ENCODE results near the gene PAX5. TPM values are rescaled to one million over a fixed set of nuclear protein-coding genes. Genes with fewer than 3 reads are reported as not detected.

Gene PAX5
- total RNA-seq, 1 donor from 2014 or later, result not detected

GRCh38 chr9:36855448-36856315 lies 178.4 kb downstream of the PAX5 start:
- H3K9me3 ChIP-seq, result no peaks in the 10 kb centered on the region
- no peak overlapping the region for H3K4me3 ChIP-seq
- no peak for TF ChIP-seq CTCF (IDR thresholded peaks at IDR 0.05)
- H3K27ac ChIP-seq, result no peak overlapping the region
- intact Hi-C loops (cut with DNase I), result no loop called here
- H3K4me1 ChIP-seq, result no peaks in the 10 kb centered on the region
- H3K27me3 ChIP-seq, result no peaks in the 10 kb centered on the region
- no peak for DNase-seq (ENCODE audit: low spot score in 2 of 2)
- H3K36me3 ChIP-seq, result no peaks in the 10 kb centered on the region

DNA sequence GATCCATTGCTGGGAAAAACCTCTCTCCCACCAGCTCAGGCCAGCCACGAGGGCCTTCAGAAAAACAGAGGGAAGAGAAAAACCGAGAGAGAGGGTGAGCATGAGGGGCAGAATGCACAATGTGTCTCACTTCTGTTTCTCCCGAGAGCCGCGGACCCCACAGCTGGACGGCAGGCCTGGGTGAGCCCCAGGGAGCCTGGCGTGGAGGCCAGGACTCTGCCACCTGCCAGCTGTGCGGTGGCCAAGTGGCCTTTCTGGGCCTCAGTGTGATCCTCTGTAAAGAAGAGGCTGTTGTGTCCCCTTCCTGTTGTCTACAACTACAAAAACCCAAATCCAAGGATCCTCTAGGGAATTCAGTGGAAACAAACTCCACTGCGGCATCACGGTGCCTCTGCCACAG lies 179.3 kb downstream of the PAX5 start:
- no peak overlapping the region for H3K4me3 ChIP-seq
- no peak overlapping the region for H3K27ac ChIP-seq
- no peaks in the 10 kb centered on the region for H3K4me1 ChIP-seq
- H3K36me3 ChIP-seq, result no peaks in the 10 kb centered on the region
- intact Hi-C loops (cut with DNase I), result no loop called here
- TF ChIP-seq CTCF (IDR thresholded peaks at IDR 0.05), result no peak
- H3K9me3 ChIP-seq, result no peaks in the 10 kb centered on the region
- DNase-seq (ENCODE audit: low spot score in 2 of 2), result no peak
- no peaks in the 10 kb centered on the region for H3K27me3 ChIP-seq

DNA sequence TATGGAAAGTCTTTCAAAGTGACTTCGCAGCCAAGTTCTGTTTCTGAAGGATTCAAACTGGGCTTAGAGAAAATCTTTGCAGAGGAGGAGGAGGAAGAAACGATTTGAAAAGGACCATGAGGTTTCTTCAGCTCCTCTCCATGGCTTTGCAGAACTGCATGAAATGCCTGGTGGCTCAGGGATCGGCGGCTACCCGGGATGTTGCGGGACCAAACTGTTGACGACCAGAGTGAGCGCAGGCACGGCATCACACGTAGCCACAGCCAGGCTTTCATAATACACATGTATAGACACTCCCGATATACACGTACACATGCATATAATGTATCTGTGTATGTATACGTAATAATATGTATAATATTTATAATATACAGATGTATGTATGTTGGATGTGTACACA lies 180.0 kb downstream of the PAX5 start:
- Histone ChIP-seq H3K4me3 (no peak overlapping the region), H3K36me3 (no peaks in the 10 kb centered on the region), H3K27ac (no peak overlapping the region), H3K27me3 (no peaks in the 10 kb centered on the region), H3K9me3 (no peaks in the 10 kb centered on the region), H3K4me1 (no peaks in the 10 kb centered on the region)
- DNase-seq (ENCODE audit: low spot score in 2 of 2), result no peak
- no peak for TF ChIP-seq CTCF (IDR thresholded peaks at IDR 0.05)
- intact Hi-C loops (cut with DNase I), result no loop called here

DNA sequence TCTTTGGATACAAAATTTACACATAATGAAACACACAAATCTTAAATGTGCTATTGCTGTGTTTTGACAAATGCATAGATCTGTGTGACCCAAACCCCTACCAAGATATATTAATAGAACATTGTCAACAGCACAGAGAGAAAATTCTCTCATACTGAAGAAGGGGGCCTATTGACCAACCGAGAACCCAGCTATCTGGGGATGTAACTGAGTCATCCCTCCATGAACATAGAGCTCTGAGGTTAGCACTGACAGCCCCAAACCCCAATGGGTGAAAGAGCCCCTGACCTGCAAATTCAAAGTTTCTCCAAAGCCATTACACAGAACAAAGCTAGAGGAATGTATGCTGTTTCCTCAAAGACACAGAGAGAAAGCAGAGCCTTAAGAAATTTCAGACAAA lies 180.8 kb downstream of the PAX5 start:
- intact Hi-C loops (cut with DNase I), result no loop called here

DNA sequence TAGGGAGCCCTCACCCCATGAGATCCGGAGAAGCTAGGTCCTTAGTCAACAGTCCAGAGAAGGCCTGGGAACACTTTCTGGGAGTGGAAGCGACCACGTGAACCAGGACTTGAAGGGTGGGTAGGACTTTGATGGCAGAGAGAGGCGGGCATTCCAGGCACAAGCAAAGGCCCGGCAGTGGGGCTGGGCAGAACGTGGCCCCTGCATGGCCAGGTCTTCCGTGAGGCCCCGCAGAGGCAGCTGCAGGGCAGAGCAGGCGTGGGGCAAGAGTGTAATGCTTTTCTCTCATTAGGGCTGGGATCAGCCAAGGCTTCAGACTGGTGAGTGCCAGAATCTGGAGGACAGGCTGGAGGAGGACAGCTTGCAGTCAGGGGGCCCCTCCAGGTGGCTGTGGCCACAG lies 184.1 kb downstream of the PAX5 start:
- Histone ChIP-seq H3K9me3 (no peaks in the 10 kb centered on the region), H3K4me1 (no peaks in the 10 kb centered on the region), H3K27me3 (no peaks in the 10 kb centered on the region), H3K27ac (no peak overlapping the region), H3K4me3 (no peak overlapping the region), H3K36me3 (no peaks in the 10 kb centered on the region)
- no peak for DNase-seq (ENCODE audit: low spot score in 2 of 2)
- intact Hi-C loops (cut with DNase I), result no loop called here
- TF ChIP-seq CTCF (IDR thresholded peaks at IDR 0.05), result no peak

More for the DNA sequence above, 180.8 kb downstream of the PAX5 start:
- H3K27ac ChIP-seq, result no peak overlapping the region
- TF ChIP-seq CTCF (IDR thresholded peaks at IDR 0.05), result no peak
- no peak overlapping the region for H3K4me3 ChIP-seq
- no peaks in the 10 kb centered on the region for H3K36me3 ChIP-seq
- no peaks in the 10 kb centered on the region for H3K9me3 ChIP-seq
- no peaks in the 10 kb centered on the region for H3K4me1 ChIP-seq
- H3K27me3 ChIP-seq, result no peaks in the 10 kb centered on the region
- DNase-seq (ENCODE audit: low spot score in 2 of 2), result no peak

Measured in ascending aorta (tissue), 2 donors.